HepG2 (cell line): ENCODE data around the gene TTN. TPM values are rescaled to one million over a fixed set of nuclear protein-coding genes. Genes with fewer than 3 reads are reported as not detected.

Source experiments
- ATAC-seq: fragments of 200-7000 bp; cut with Tn5 transposase; 3 replicates; pipeline ENCODE4 v1.9.1; 2020; ENCODE audit warnings: mild to moderate bottlenecking, moderate library complexity
- BruUV-seq: library from RNA; stranded (reverse); fragments of 400-500 nt; replicated peaks from 2 replicates; lab custom pipeline; 2021; lab: Mats Ljungman, UMichigan
- CTCF ChIA-PET: fragments of 300-600 bp; formaldehyde crosslinking; extraction: SDS; loops from one replicate; lab custom pipeline; 2021; ENCODE audit warnings: low total read pairs, inconsistent platforms, low intra/inter-chr PET ratio; lab: Yijun Ruan, JAX
- POLR2A ChIA-PET: fragments of 350-600 bp; sonication (Branson Sonifier 250); formaldehyde crosslinking; loops from one replicate; lab custom pipeline; 2020; ENCODE audit warnings: antibody characterized with exemption, inconsistent platforms; lab: Yijun Ruan, JAX
- DNase-seq: peaks from one replicate; pipeline ENCODE4 v3.0.0-alpha.2; 2015; ENCODE audit warnings: low spot score
- FAIRE-seq: peaks from 3 replicates; lab custom pipeline; 2011; peaks lifted over from hg19 to GRCh38; lab: Jason Lieb, UNC
- H2AFZ ChIP-seq: one replicate; pipeline ENCODE4 v1.6.1; 2011; ENCODE audit warnings: low read length, inconsistent platforms
- H3K27ac ChIP-seq: fragments of 300-600 bp; 3 replicates; pipeline ENCODE4 v1.8.0; 2011; ENCODE audit warnings: mixed run types, mild to moderate bottlenecking, mixed read lengths, low read length, inconsistent platforms; ENCODE audit not compliant: insufficient read depth; ENCODE audit errors: extremely low read length
- H3K27me3 ChIP-seq, 2 experiments: fragments of 200-600 bp in 1 of 2; 2 replicates in 1 of 2; 3 replicates in 1 of 2; pipeline versions ENCODE4 v1.6.0 to v1.8.0; 2011; ENCODE audit warnings: low read length in 2 of 2, mild to moderate bottlenecking in 2 of 2, moderate library complexity in 2 of 2, inconsistent platforms in 1 of 2; ENCODE audit not compliant: insufficient read depth in 2 of 2, control insufficient read depth in 1 of 2
- H3K36me3 ChIP-seq, 2 experiments: fragments of 200-600 bp in 1 of 2; replicated peaks in 1 of 2; 2 replicates in 1 of 2; 3 replicates in 1 of 2; pipeline versions ENCODE4 v1.5.1 to v1.8.0; 2011; ENCODE audit warnings: low read length in 2 of 2, inconsistent platforms in 1 of 2; ENCODE audit not compliant: insufficient read depth in 2 of 2, control insufficient read depth in 1 of 2
- H3K4me1 ChIP-seq: 2 replicates; pipeline ENCODE4 v1.5.1; 2012; ENCODE audit warnings: low read length, inconsistent platforms; ENCODE audit not compliant: insufficient read depth
- H3K4me2 ChIP-seq: 2 replicates; pipeline ENCODE4 v1.6.0; 2011; ENCODE audit warnings: low read depth, low read length, inconsistent platforms
- H3K4me3 ChIP-seq, 3 experiments: fragments of 200-600 bp in 1 of 3; sonication (generic), shearing (Covaris generic) in 1 of 3; replicated peaks in 1 of 3; 2 replicates each; pipeline ENCODE4 v1.5.1; 2011 to 2016; ENCODE audit warnings: low read length in 3 of 3, inconsistent platforms in 2 of 3, low read depth in 2 of 3, mild to moderate bottlenecking in 2 of 3, control low read depth in 1 of 3, mixed read lengths in 1 of 3; ENCODE audit not compliant: insufficient read depth in 1 of 3
- H3K79me2 ChIP-seq: one replicate; pipeline ENCODE4 v1.6.1; 2011; ENCODE audit warnings: low read length, inconsistent platforms; ENCODE audit not compliant: insufficient read depth
- H3K9ac ChIP-seq: 2 replicates; pipeline ENCODE4 v1.6.0; 2011; ENCODE audit warnings: mild to moderate bottlenecking, low read depth, low read length, inconsistent platforms; ENCODE audit not compliant: insufficient read depth
- H3K9me3 ChIP-seq: 2 replicates; pipeline ENCODE4 v1.5.1; 2012; ENCODE audit warnings: mild to moderate bottlenecking, low read length
- H4K20me1 ChIP-seq: 2 replicates; pipeline ENCODE4 v1.6.0; 2011; ENCODE audit warnings: inconsistent platforms, mild to moderate bottlenecking, low read length, moderate library complexity; ENCODE audit not compliant: insufficient read depth
- ERF ChIP-seq: IDR thresholded peaks from 2 replicates; pipeline ENCODE4 v1.6.1; 2018; ENCODE audit warnings: missing biosample characterization, missing genetic modification reagents
- MEIS1 ChIP-seq: sonication (generic); formaldehyde crosslinking; IDR thresholded peaks from 2 replicates; pipeline ENCODE4 v1.9.0; 2021; ENCODE audit warnings: mild to moderate bottlenecking, missing genetic modification reagents, moderate library complexity, borderline replicate concordance
- MXD4 ChIP-seq: IDR thresholded peaks from 2 replicates; pipeline ENCODE4 v1.6.1; 2016; ENCODE audit warnings: mild to moderate bottlenecking, missing biosample characterization, missing genetic modification reagents
- SIN3B ChIP-seq: fragments of 150-350 bp; IDR thresholded peaks from 2 replicates; pipeline ENCODE4 v1.6.1; 2014; ENCODE audit warnings: low read length
- SMYD3 ChIP-seq: sonication (generic); formaldehyde crosslinking; IDR thresholded peaks from 2 replicates; pipeline ENCODE4 v1.8.1; 2023; ENCODE audit warnings: mild to moderate bottlenecking, missing genetic modification reagents
- SNAPC2 ChIP-seq: sonication (generic); formaldehyde crosslinking; IDR thresholded peaks from 2 replicates; pipeline ENCODE4 v1.8.1; 2022; ENCODE audit warnings: mild to moderate bottlenecking, missing genetic modification reagents
- TBX3 ChIP-seq: fragments of 450-650 bp; IDR thresholded peaks from 2 replicates; pipeline ENCODE4 v1.6.1; 2017; ENCODE audit warnings: antibody characterized with exemption, mild to moderate bottlenecking, inconsistent platforms, borderline replicate concordance
- ZFP90 ChIP-seq: sonication (generic); formaldehyde crosslinking; IDR thresholded peaks from 2 replicates; pipeline ENCODE4 v1.8.0; 2022; ENCODE audit warnings: missing genetic modification reagents, mild to moderate bottlenecking, inconsistent platforms, borderline replicate concordance
- ZMAT5 ChIP-seq: sonication (generic); formaldehyde crosslinking; IDR thresholded peaks from 2 replicates; pipeline ENCODE4 v1.5.0; 2020; ENCODE audit warnings: mild to moderate bottlenecking, low read depth, missing genetic modification reagents, borderline replicate concordance
- ZNF33A ChIP-seq: sonication (generic); formaldehyde crosslinking; IDR thresholded peaks from 2 replicates; pipeline ENCODE4 v1.5.1; 2020; ENCODE audit warnings: missing genetic modification reagents, mild to moderate bottlenecking, moderate library complexity, borderline replicate concordance
- ZNF383 ChIP-seq: sonication (generic); formaldehyde crosslinking; IDR thresholded peaks from 2 replicates; pipeline ENCODE4 v1.4.0; 2020; ENCODE audit warnings: missing genetic modification reagents, mild to moderate bottlenecking, borderline replicate concordance
- ZNF589 ChIP-seq: sonication (generic); formaldehyde crosslinking; conservative IDR thresholded peaks from 2 replicates; pipeline ENCODE4 v1.8.0; 2022; ENCODE audit warnings: mild to moderate bottlenecking, moderate library complexity, missing genetic modification reagents
- WGBS: methylation state at CpG from one replicate; pipeline ENCODE4 v1.1.6; 2017; ENCODE audit warnings: low lambda C conversion rate; 5-methylcytosine and 5-hydroxymethylcytosine counted together
- in situ Hi-C: cut with HindIII; loops from 2 replicates; pipeline ENCODE4 v1.10.0; 2017; ENCODE audit warnings: low pct_unique_long_range_greater_than_20kb; ENCODE audit not compliant: extremely low pct_ligation_motif_present
- intact Hi-C: fragments of 100-400 bp; cut with micrococcal nuclease; formaldehyde crosslinking; loops from one replicate; pipeline ENCODE4 v1.10.0; 2022; ENCODE audit not compliant: unreplicated experiment
- polyA plus RNA-seq, 8 experiments: library from polyadenylated mRNA; depleted of rRNA in 3 of 8; stranded (reverse) in 7 of 8; unstranded in 1 of 8; fragments of >200 nt; fragmentation: Illumina TruSeq in 4 of 8; extraction: Trizol in 4 of 8; gene quantifications; 2 replicates each; pipeline versions ENCODE4 v1.2.1 to v1.2.3, GENCODE V29; 2011 to 2016; ENCODE audit warnings: low read depth in 4 of 8, missing spikeins in 1 of 8, mixed read lengths in 1 of 8; ENCODE audit not compliant: insufficient read depth in 1 of 8
- total RNA-seq, 5 experiments: library from RNA; depleted of rRNA; stranded (reverse); fragments of >200 nt; fragmentation: Illumina TruSeq; extraction: Trizol; gene quantifications; 2 replicates each; pipeline ENCODE4 v1.2.3, GENCODE V29; 2016; ENCODE audit warnings: low read depth in 1 of 5
- TF ChIP-seq, protein P1 (sequence below): fragments of 450-650 bp; IDR thresholded peaks from 2 replicates; pipeline ENCODE4 v1.6.1; 2016

Gene TTN
- total and polyA plus RNA-seq, 2 of the 13 experiments (the other 11 are each of a cell fraction or from before 2014, with no cell fraction given): under 0.01 TPM

DNA sequence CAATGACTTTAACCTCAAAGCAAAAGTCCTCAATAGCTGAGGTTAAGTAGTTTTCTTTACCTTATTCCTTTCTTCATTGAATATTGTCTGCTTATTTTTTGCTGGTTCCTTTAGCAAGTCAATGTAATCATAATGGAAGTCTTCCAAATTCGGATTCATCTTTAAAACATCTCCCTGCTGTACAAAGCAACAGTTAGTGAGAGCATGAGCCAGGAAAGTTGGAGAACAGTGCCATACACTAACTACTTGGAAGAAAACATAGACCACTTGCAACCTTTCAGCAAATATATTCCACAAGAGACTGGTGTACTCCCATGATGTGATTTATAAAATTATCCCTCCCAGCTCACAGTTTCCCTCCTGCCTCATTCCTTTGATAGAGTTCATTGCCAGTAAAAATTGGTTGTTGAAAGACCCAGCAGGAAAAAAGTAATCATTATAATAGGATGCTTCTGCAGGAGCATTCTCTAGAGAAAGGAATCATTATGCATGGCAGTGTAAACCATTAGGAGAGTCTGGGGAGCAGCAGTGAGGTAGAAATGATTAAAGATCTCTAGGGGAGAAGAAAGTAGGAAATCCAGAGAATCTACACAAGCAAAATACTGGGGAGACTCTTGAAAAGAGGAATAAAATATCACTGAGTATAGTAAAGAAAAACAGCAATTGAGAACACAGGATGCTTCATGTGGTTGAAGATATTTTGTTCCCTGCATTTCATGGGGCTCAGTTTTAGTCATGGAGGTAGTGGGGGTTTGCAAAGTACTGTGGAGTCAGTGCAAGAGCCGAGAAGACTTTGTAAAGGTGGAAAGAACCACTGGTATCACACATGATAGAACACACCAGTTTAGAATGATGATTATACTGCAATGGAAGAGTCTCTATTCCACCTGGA, 38.6 kb upstream of the TTN start:
- no peak for ATAC-seq
- Histone ChIP-seq H4K20me1 (no peaks in the 10 kb centered on the region), H3K9ac (no peak overlapping the region), H3K4me2 (no peak overlapping the region), H2AFZ (no peak overlapping the region), H3K4me1 (no peaks in the 10 kb centered on the region), H3K27ac (no peak overlapping the region), H3K27me3 (no peaks in the 10 kb centered on the region), H3K79me2 (no peaks in the 10 kb centered on the region), H3K4me3 (no peak overlapping the region), H3K36me3 (no peaks in the 10 kb centered on the region), H3K9me3 (no peaks in the 10 kb centered on the region)
- ChIA-PET CTCF (no interaction called here), POLR2A (no interaction called here)
- 0% methylated on average over 2 of the region's 2 CpGs for WGBS
- intact Hi-C loops (no loop called here), in situ Hi-C loops (no loop called here)
- BruUV-seq: no TSS peak
- TF ChIP-seq SMYD3 (CRISPR knock-in tag) (no peak), MEIS1 (CRISPR knock-in tag) (no peak), TBX3 (no peak), ZNF383 (CRISPR knock-in tag) (no peak), ZNF589 (CRISPR knock-in tag) (no peak), MXD4 (no peak), SNAPC2 (CRISPR knock-in tag) (no peak), ZNF33A (CRISPR knock-in tag) (no peak), ERF (CRISPR knock-in tag) (no peak), ZFP90 (CRISPR knock-in tag) (no peak), SIN3B (no peak), ZMAT5 (no peak)
- TF ChIP-seq, protein P1, sequence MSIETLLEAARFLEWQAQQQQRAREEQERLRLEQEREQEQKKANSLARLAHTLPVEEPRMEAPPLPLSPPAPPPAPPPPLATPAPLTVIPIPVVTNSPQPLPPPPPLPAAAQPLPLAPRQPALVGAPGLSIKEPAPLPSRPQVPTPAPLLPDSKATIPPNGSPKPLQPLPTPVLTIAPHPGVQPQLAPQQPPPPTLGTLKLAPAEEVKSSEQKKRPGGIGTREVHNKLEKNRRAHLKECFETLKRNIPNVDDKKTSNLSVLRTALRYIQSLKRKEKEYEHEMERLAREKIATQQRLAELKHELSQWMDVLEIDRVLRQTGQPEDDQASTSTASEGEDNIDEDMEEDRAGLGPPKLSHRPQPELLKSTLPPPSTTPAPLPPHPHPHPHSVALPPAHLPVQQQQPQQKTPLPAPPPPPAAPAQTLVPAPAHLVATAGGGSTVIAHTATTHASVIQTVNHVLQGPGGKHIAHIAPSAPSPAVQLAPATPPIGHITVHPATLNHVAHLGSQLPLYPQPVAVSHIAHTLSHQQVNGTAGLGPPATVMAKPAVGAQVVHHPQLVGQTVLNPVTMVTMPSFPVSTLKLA: no peak
- no peak for DNase-seq
- FAIRE-seq: no peak
